ENCODE measurements around the gene SNX21.
A peak's percentile ranks its signal among the peaks of the same experiment; 100 is the strongest.
"Not testable (repeated sequence)": the region's sequence is repeated elsewhere in the genome, so short reads cannot be mapped to it uniquely, and the experiment has no call there.

The SNX21 gene

DNA sequence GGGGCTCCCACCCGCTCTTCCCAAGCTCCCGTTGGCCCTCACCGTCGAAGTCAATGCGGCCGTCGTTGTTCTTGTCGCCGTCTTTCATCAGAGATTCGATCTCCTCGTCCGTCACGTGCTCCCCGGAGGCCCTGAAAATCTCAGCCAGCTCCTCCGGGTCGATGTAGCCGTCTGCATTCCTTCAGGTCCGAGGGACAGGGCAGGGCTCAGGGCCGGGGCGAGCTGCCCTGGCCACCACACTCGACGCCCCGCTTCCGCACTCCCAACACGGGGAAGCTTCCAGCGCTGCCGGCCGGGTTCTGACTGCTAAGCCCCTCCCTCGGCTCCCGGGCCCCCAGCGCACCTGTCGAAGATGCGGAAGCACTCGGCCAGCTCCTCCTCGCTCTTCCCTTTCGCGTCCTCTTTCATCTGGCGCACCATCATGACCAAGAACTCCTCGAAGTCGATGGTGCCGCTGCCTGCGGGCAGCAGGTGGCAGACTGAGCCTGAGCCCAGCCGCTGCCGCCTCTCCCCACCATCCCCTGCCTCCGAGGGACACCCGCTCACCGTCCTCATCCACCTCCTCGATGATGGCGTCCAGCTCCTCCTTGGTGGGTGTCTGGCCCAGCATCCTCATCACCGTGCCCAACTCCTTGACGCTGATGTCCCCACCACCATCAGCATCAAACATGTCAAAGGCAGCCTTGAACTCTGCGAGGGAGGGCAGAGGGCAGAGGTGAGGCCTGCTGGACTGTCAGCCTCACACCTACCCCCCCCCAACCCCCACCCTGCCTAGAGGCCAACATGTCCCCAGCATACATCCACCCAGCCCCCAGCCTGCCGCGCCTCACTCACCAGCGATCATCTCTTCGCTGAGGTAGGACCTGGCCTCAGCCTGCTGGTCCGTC is 9.4 kb upstream of the SNX21 start:
- DNase-seq, result peak; percentile 65

DNA sequence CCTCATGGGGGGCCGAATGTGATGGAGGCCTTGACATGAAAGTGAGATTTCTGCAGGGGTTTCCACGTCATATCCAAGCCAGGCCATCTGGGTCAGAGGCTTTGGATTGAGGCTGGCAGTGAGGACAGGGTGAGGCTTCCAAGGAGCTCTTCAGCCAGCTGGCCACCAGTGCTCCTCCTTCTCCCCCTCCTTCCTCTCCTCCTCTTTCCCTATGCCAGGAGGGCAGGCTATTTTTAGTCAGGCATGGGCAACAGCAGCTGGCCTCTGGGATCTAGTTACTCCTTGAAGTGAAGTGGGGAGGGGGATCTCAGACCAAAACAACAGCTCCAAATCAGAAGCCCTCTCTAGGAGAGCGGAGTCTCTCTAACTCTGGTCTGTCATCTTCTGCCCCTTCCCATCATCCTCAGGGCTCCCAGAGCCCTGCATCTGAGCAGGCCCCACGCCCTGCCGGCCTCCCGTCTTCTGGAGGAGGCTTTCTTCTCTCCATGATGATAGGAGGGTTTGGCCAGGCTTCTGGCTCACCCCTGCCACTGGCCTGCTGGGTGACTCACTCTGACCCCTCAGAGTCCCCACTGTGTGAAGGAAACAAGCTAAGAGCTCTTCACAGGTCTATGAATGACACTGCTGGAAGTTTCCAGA is 7.1 kb upstream of the SNX21 start:
- DNase-seq, result no peak

DNA sequence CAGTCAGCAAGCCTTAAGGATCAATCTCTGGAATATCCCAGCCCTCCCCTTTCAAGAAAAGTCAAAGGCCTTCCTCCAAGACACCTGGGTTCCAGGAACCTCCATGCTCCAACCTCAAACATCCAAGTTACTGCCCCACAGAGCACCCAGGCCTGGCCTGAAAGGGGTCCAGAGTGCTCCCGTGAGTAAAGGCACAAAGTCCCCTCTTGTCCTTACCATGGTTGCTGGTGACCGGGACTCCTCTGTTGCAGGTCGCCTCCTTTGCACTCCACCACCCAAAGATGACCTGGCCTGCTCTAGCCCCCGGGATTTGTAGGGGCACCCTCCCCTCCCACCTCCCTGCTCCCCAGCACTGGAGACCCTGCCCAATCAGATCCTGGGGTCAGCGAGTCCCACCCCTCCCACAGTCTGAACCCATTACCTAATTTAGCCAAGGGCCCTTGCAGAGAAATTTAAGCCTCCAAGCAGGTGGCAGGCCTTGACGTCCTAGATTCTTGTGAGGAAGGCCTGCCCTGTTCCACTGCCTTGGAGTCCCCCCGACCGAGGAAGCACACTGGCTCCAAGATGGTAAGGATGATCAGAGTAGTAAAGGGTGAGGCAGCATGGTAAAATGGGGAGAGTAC is 6.5 kb upstream of the SNX21 start, which contains the start of gene TNNC2:
TSS of gene TNNC2 (minus strand) at position 283 of the 623 bp plus-strand sequence. CDS start at position 219, 64 bp downstream.
- no peak for DNase-seq

DNA sequence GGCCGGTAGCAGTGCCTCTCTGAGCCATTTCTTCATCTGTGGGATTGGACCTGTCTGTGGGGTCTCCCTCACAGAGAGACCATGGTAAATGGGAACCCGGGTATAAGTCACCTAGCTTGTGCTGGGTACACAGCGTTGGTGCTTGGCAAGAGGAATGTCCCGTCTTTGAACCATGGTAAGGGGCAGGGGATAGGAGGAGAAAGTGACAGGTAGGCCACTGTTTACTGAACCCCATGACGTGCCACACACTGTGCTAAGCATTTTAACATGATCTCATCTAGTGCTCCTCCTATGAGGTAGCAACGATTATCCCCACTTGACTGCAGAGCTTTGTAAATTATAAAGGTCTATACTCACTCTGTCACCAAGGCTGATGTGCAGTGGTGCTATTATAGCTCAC is 5.9 kb upstream of the SNX21 start:
- no peak for DNase-seq

DNA sequence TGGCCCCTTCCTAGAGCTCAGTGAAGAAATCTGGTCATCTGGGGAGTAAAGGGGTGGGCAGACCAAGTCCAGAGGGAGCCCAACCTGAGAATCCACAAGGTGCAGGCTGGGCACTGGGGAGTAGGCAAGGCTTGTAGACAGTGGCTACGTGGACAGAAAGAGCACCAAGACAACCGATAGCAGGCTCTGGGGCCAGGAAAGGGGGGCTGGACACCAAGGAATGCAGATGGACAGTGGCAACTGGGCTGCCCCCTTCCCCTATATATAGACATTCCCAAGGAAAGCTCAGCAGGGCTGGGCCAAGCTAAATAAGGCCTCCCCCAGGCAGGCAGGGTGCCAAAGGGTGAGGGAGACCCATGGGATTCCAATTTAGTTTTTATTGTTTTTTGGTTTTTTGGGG is 5.0 kb upstream of the SNX21 start:
- DNase-seq, result no peak

DNA sequence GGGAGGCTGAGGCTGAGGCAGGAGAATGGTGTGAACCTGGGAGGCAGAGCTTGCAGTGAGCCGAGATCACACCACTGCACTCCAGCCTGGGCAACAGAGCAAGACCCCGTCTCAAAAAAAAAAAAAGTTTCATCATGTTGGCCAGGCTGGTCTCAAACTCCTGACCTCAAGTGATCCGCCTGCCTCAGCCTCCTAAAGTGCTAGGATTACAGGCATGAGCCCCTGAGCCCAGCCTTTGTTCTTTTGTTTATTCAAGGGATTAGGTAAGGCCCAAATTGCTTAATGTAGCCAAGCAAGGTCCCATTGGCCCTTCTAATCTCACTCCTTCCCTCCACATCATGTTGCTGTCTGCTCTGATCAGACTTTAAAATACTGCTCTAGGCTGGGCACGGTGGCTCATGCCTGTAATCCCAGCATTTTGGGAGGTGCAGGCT is 3.9 kb upstream of the SNX21 start:
- DNase-seq, result not testable (repeated sequence)

DNA sequence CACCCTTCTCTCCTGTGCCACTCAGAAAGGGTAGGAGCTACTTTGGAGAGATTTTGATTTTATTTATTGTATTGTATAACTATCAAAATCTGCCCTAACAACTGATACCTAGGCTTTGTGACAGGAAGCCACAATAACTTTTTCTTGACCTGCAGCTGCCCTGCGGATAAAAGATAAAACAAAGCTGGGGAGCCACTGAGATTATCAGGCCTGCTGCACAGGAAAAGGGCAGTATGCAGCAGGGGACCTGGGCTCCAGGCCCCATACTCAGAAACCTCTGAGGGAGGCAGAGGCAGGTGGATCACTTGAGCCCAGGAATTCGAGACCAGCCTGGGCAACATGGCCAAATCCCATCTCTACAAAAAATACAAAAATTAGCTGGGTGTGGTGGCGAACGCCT is 980 bp upstream of the SNX21 start:
- no peak for DNase-seq

DNA sequence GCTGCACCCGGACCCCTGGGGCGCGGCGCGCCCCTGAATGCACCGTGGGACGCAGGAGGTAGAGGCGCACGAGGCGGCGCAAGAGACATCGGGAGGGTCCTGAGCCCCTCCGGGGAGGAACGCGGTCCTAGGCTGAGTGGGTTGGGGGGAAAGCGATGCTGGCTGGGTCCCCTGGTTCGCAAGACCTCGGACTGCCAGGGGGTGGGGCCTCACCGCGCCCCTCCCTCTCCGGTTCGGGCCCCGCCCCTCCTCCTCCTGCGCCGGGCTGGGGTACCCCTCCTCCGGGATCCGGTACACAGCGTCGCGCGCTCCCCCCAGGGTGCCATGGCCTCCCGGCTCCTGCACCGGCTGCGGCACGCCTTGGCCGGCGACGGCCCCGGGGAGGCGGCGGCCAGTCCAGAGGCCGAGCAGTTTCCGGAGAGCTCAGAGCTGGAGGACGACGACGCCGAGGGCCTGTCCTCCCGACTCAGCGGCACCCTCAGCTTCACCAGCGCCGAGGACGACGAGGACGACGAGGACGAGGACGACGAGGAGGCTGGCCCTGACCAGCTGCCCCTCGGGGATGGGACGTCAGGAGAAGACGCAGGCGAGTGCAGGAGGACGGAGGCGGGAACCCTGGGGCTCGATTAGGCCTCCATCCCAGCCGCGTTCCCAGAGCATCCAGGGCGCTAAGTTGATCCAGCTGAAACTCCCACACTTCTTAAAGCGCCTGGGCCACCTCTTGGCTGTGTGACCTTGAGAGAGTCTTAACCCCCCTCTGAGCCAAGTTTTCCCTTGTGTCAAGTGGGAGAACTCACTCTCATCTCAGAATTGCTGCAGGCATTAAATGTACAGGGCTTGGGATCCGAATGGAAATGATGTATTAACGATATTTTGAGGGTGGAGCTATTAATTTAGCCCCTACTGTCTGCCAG is 541 bp downstream of the SNX21 start:
- DNase-seq, result peak; percentile 72

DNA sequence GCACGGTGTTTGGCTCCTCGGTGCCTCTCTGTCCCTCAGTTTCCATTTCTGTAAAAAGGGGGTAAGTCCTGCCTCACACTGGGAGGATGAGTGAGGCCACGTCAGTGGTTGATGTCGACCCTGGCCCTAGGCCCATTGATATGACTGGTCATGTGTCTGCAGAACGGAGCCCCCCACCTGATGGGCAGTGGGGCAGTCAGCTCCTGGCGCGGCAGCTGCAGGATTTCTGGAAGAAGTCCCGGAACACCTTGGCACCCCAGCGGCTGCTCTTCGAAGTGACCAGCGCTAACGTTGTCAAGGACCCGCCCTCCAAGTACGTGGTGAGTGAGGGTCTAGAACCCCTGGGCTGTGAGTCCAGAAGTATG is 1.2 kb downstream of the SNX21 start:
- no peak for DNase-seq

DNA sequence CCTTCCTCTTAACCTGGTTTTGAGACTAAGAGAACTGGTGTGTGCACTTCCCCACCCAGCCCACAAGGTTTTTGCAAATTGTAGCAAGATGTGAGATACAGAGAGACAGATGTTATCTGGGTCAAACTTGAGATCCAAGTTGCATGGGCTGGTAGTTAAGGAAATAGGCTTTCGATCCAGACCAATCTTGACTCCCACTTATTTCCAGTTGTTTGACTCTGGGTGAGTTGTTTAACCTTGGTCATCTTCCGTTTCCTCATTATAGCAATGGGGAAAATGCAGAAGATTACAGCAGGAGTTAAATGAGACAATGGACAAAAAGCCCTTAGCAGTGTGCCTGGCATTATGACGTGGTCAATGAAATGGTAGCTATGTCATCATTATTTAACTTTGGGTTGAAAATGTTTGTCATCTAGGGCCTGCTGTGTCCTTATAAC is 1.7 kb downstream of the SNX21 start:
- no peak for DNase-seq

DNA sequence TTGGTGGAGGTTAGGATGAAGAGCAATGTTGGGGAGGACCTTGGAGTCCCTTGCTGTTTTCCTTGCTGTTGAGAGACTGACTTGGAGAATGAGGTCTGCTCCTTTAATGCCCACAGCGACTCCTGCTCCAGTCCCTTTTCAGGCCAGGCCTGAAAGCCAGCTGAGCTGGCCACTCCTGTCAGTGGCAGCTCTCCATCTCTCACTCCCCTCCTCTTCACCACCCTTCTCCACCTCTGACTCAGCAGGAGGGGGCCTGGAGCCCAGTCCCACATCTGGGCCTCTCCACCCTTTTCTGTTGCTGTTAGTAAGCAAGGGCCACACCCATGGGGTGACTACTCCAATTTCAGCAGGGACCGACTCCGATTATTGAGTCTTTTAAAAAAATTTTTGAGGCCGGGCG is 2.2 kb downstream of the SNX21 start:
- no peak for DNase-seq

DNA sequence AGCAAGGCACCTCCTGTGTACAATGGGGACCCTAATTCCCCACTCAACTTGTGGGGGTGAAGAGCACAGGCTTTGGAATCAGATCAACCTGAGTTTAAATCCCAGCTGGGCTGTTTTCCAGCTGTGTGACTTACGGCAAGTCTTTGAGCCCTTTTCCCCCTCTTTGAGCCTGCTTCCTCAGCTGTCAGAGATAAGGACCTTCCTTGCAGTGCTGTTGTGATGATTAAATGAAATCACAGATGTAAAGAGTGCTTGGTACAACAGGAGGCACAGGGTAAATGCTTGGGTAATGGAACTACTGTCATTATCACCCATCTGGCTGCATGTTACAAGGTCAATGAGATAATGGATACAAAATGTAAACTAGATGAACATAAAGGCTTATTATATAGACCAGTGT is 3.2 kb downstream of the SNX21 start:
- no peak for DNase-seq

DNA sequence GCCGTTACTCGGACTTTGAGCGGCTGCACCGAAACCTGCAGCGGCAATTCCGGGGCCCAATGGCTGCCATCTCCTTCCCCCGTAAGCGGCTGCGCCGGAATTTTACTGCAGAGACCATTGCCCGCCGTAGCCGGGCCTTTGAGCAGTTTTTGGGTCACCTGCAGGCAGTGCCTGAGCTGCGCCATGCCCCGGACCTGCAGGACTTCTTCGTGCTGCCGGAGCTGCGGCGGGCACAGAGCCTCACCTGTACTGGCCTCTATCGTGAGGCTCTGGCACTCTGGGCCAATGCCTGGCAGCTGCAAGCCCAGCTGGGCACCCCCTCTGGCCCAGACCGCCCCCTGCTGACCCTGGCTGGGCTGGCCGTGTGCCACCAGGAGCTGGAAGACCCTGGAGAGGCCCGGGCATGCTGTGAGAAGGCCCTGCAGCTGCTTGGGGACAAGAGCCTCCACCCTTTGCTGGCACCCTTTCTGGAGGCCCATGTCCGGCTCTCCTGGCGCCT is 7.2 kb downstream of the SNX21 start:
- DNase-seq, result no peak

DNA sequence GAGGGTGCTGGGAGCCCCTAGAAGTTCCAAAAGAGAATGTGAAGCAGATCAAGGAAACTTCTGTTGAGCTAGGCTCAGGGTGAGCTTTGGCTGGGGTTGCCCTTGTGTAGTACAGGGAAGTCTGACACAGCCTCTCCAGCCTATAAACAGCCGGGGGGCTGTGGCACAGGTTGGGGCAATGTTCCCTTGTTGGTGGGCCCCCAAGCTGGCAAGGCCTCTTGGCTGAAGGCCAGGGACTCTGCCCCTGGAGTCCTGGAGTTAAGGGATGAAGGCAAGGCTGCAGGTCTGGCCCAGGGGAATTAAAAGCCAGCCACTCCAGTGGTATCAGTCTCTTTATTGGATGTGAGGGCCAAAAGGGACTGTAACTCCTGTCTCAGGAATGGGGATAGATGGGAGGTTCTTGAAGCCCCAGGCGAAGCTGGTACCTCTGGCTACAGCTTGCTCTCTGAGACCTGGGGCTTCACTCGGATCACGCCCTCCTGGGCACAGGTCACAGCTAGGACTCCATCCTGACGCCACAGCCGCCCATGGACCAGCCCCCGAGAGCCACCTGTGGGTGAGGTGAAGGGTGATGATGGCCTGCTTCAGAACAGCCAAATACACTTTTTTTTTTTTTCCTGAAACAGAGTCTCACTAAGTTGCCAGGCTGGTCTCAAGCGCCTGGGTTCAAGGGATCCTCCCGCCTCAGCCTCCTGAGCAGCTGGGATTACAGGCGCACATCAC is 8.0 kb downstream of the SNX21 start:
- no peak for DNase-seq

DNA sequence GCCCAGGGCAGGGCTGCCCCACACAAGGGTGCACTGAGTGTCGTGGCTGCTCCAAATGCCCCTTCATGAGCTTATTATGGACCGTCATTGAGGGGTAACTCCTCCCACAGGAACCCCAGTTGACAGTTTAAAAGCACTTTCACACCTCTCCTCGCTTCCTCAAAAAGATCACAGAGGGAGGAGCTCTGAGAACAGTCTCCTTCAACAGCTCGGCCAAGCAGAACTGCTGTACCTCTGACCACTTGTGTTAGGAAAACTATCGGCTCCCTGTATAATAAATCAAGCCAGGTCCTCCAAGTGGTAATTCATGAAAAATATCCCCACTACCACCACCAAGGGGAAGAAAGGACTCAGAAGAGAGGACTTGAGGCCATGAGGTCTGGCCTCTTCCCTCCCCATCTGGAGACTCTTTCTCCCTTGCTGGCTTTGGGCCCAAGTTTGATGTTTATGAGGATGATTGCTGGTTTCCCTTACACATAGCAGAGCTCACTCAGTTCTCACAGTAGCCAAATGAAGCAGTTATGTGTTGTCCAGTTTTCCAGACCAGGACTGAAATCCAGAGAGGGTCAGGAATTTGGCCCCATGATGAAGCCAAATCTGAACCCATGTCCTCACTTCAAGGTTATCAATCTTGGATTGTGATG is 8.7 kb downstream of the SNX21 start:
- no peak for DNase-seq

DNA sequence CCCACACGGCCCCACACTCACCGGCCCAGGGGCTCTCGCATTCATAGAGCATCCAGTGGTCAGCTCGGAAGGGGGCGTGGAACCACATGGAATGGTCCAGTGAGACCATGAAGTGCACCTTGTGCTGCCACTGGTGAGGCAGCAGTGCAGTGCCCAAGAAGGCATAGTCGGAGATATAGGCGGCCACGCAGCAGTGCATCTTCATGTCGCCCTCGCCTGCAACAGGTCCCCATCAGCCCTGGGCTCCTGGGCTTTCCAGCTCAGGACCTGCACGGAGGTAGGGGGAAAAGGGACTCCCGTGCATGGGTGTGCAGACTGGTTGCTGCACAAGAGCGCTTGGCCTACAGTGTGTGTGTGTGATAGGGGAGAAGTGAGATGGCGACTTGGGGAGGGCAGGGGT is 9.9 kb downstream of the SNX21 start:
- no peak for DNase-seq

DNA sequence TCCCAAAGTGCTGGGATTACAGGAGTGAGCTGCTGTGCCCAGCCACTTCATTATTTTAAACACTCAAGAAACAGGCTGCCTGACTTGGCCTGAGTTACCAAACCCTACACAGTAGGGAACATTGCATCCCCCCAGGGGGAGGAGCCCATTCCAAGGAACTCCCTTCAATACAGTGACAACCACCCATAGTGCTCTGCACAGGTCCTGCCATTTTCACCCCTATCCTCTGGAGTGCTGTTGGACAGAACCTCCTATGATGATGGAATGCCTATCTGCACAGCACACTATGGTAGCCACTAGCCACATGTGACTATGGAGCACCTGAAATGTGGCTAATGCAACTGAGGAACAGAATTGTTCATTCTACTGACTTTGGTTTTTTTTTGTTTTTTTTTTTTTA is 11.9 kb downstream of the SNX21 start:
- DNase-seq, result no peak

DNA sequence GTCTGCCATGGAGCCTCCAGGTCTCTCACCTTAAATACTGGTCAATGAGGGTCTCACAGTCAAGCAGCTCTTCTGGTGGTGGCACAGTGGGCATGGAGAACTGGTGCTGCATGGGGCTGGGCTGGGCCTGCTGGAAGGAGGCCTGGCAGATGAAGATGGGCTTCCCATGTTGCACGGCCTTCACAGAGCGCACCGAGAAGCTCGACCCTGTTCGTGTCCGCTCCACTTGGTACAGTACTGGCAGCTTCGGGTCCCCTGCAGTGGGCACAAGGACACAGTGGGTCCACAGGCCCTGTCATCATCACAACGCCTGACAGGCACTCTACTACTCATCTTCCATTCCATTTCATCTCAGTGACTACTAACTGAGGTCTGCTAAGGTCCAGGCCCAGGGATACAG is 14.8 kb downstream of the SNX21 start:
- DNase-seq, result no peak

DNA sequence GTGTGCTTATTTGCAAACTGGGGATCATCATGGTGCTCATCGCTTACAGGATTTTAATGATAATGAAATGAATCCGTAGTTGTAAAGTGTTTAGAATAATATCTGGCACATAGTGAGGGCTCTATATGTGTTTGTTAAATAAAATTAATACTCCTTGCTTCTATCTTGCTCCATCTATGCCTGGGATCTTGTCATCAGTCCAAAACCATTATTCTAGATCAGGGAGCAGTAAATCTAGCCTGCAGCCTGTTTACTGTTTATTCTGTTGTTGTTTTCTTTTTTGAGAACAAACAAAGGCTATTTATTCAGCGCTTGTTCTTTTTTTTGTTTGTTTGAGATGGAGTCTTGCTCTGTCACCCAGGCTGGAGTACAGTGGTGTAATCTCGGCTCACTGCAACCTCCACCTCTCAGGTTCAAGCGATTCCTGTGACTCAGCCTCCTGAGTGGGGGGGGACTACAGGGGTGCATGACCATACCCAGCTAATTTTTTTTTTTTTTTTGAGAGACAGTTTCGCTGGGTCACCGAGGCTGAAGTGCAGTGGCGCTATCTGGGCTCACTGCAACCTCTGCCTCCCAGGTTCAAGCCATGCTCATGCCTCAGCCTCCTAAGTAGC is 15.5 kb downstream of the SNX21 start:
- DNase-seq, result no peak

DNA sequence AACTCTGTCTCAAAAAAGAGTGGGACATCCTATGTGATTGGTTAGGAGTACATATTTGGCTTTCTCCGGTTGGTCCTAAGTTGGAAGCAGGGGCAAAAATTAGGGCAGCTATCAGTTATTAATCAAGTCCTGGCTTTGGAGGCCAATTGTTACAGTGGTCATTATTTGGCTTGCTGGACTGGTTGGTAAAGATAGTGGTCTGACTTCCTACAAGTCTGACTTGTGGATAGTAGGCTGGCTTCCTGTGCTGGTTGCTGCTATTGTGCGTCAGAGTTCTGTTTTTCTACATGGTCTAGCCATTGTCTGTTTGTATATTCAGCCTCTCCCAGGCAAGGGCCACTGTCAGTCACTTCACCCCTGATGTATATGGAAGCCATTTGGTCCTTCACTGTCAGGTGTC is 16.6 kb downstream of the SNX21 start:
- DNase-seq, result no peak

DNA sequence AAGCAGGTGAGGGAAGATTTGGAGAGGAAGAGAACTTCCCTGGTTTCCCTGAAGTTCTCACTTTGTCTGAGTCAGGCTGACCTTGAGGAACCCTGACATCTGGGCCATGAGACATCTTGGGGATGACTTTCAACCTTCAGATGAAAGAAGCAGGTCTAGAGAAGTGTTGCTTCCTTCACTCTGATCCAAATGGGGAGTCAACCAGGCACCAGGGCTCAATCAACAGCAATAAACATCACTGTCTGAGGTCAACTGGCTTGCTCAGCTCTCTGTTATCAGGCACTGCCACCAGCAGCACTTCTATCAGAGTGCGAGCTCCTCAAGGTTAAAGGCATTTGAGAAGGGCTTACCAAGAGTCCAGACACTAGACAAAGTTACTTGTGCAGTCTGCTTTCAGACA is 17.3 kb downstream of the SNX21 start:
- DNase-seq, result no peak
